ENCODE measurements around the gene UTRN. TPM values are rescaled to one million over a fixed set of nuclear protein-coding genes. Genes with fewer than 3 reads are reported as not detected.
A peak's percentile ranks its signal among the peaks of the same experiment; 100 is the strongest.

UTRN gene
- total RNA-seq, 1 donor from 2014 or later = 249 TPM

DNA sequence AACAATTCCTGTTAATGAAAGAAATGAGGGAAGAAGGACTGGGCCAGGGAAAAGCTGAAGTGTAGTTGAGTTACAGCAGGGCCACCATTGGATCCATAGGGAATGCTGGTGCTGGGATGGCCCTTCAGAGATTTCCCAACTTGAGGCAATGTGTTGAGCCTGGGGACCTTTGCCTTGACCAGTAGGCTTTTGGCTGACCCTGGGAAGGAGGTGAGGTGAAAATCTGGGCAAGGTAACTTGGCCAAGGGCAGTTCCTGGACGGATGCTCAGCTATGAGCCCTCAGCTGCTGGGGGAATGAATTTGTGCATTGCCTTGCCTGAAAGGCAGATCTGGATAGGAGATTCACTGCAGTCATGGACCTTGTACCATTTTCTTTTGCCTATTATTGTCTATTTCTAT lies 20.4 kb downstream of the UTRN start:
- peaks cover 21% of the 10 kb centered on the region for H3K4me1 Mint-ChIP-seq (ENCODE audit: low read depth)
- no peak overlapping the region for H3K4me3 Mint-ChIP-seq (ENCODE audit: low read depth)
- no peak overlapping the region for H3K27ac Mint-ChIP-seq
- H3K9me3 Mint-ChIP-seq (ENCODE audit: low read depth) = no peaks in the 10 kb centered on the region
- peaks cover 30% of the 10 kb centered on the region for H3K36me3 Mint-ChIP-seq (ENCODE audit: insufficient read depth)
- TF ChIP-seq, protein P1, sequence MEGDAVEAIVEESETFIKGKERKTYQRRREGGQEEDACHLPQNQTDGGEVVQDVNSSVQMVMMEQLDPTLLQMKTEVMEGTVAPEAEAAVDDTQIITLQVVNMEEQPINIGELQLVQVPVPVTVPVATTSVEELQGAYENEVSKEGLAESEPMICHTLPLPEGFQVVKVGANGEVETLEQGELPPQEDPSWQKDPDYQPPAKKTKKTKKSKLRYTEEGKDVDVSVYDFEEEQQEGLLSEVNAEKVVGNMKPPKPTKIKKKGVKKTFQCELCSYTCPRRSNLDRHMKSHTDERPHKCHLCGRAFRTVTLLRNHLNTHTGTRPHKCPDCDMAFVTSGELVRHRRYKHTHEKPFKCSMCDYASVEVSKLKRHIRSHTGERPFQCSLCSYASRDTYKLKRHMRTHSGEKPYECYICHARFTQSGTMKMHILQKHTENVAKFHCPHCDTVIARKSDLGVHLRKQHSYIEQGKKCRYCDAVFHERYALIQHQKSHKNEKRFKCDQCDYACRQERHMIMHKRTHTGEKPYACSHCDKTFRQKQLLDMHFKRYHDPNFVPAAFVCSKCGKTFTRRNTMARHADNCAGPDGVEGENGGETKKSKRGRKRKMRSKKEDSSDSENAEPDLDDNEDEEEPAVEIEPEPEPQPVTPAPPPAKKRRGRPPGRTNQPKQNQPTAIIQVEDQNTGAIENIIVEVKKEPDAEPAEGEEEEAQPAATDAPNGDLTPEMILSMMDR (IDR thresholded peaks at IDR 0.05; ENCODE audit: unreplicated experiment) = no peak
- DNase-seq (ENCODE audit: low spot score, unreplicated experiment) = no peak
- no peaks in the 10 kb centered on the region for H3K27me3 Mint-ChIP-seq

DNA sequence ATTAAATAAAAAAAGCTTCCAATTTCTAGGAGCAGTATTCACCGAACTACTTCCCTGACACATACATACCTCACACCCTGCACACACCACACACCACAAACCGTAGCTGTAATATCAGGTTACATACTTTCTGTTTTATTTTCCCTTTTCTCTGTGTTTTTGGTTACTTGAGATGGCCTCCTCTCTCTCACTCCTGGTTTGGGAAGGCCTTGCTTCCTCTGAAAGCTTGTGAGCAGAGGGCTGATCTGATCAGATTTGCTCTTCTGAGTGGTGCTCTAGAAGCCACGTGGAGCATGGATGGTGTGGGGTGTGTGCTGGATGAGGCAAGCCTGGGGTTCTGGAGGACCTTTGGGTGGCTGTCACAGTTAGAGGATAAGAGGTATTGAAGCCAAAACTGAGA lies 20.9 kb downstream of the UTRN start:
- no peaks in the 10 kb centered on the region for H3K9me3 Mint-ChIP-seq (ENCODE audit: low read depth)
- no peaks in the 10 kb centered on the region for H3K27me3 Mint-ChIP-seq
- TF ChIP-seq, protein P1 (IDR thresholded peaks at IDR 0.05; ENCODE audit: unreplicated experiment) = no peak
- H3K4me3 Mint-ChIP-seq (ENCODE audit: low read depth) = no peak overlapping the region
- DNase-seq (ENCODE audit: low spot score, unreplicated experiment) = no peak
- H3K4me1 Mint-ChIP-seq (ENCODE audit: low read depth) = peaks cover 25% of the 10 kb centered on the region
- H3K27ac Mint-ChIP-seq = no peak overlapping the region
- H3K36me3 Mint-ChIP-seq (ENCODE audit: insufficient read depth) = peaks cover 32% of the 10 kb centered on the region

DNA sequence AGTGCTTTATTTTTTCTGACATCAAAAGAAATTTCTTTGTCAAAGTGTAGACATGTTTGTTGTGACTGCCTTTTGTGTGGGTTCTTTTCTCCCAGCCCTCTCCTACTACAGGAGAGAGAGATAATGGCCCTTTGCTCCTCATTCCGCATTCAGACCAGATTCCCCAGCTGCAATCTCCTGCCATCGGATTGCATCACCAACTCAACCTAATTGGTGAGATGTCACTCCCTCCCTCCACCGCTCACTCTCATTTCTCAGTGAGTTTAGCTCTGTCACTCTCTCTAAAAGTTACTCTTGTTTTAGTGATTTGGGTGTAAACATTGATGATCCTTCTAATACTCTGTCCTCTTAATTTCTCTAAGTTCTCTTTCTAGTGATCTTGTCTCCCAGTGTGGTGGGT lies 22.7 kb downstream of the UTRN start:
- peaks cover 30% of the 10 kb centered on the region for H3K36me3 Mint-ChIP-seq (ENCODE audit: insufficient read depth)
- DNase-seq (ENCODE audit: low spot score, unreplicated experiment) = no peak
- H3K27ac Mint-ChIP-seq = peak overlapping the region; percentile 49

DNA sequence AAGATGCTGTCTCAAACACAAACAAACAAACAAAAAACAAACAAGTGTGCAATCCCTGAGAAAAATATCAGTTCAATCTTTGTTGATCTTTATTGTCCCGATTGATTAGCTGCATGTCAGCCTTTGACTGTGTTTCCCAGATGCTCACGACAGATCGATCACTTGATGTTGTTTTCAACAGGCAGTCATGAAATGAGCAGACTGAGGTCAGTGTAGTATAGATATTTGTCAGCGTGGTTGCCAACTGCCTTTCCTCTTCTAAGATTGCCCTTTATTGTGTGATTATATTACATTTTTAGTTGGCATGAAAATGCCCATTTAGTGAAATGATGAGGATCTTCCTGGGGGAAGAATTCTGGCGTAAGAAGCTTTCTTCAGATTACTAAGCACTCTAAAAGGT lies 25.6 kb downstream of the UTRN start:
- TF ChIP-seq, protein P1 (IDR thresholded peaks at IDR 0.05; ENCODE audit: unreplicated experiment) = no peak
- Mint-ChIP-seq H3K36me3 (ENCODE audit: insufficient read depth) (peaks cover 26% of the 10 kb centered on the region), H3K4me3 (ENCODE audit: low read depth) (no peak overlapping the region), H3K27ac (peak overlapping the region; percentile 51), H3K9me3 (ENCODE audit: low read depth) (no peaks in the 10 kb centered on the region), H3K27me3 (no peaks in the 10 kb centered on the region), H3K4me1 (ENCODE audit: low read depth) (peaks cover 24% of the 10 kb centered on the region)
- DNase-seq (ENCODE audit: low spot score, unreplicated experiment) = no peak

More for the DNA sequence above, 22.7 kb downstream of the UTRN start:
- H3K4me3 Mint-ChIP-seq (ENCODE audit: low read depth) = no peak overlapping the region
- TF ChIP-seq, protein P1 (IDR thresholded peaks at IDR 0.05; ENCODE audit: unreplicated experiment) = no peak
- H3K27me3 Mint-ChIP-seq = no peaks in the 10 kb centered on the region
- H3K9me3 Mint-ChIP-seq (ENCODE audit: low read depth) = no peaks in the 10 kb centered on the region
- peaks cover 21% of the 10 kb centered on the region for H3K4me1 Mint-ChIP-seq (ENCODE audit: low read depth)

DNA sequence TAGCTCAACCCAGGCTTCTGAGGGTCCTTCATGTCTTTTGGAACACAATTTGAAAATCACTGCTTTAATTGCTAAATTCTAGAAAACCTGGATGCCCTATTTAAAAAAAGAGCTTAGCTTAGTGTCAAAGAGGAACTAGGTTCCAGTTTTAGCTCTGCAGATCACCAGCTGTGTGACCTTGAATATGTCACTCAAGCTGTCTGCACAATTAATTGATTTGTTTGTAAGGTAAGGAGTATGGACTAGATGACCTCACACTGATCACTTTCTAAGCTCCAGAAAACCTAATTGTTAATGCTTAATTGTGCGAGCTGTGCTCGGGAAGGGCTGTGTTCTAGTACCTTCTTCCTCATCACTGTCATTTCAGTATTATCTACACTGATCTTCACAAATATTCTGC lies 26.2 kb downstream of the UTRN start:
- Mint-ChIP-seq H3K9me3 (ENCODE audit: low read depth) (no peaks in the 10 kb centered on the region), H3K27me3 (no peaks in the 10 kb centered on the region), H3K36me3 (ENCODE audit: insufficient read depth) (peaks cover 24% of the 10 kb centered on the region), H3K4me3 (ENCODE audit: low read depth) (no peak overlapping the region), H3K27ac (peak overlapping the region; percentile 51), H3K4me1 (ENCODE audit: low read depth) (peaks cover 25% of the 10 kb centered on the region)
- TF ChIP-seq, protein P1 (IDR thresholded peaks at IDR 0.05; ENCODE audit: unreplicated experiment) = no peak
- DNase-seq (ENCODE audit: low spot score, unreplicated experiment) = no peak

All from progenitor cell of endocrine pancreas (in vitro differentiated cells).